ENCODE results near the gene FFAR4.

Gene FFAR4

DNA sequence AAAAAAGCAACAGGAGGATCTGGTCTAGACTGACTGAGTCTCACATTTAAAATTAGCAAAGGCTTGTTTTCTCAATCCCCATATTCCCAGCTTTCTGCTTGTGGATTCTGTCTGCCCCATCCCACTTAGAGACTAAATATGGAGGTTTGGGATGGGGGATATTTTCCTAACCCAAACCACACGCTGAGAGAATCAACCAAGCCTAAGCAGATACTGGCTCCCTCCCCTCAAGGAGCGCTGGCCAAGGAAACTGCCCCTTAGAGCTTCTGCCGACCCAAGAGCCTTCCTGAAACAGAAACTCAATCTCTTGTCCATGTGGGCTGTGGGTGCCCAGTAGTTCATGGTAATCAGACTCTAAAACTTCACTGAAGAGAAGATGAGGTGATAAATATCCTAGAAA lies 3.9 kb downstream of the FFAR4 start:
- no peak overlapping the region for H3K4me3 ChIP-seq (replicated peaks in 1 of 2; ENCODE audit: low read depth in 2 of 2, low read length in 2 of 2)
- DNase-seq (ENCODE audit: low read depth in 2 of 2), result no peak

DNA sequence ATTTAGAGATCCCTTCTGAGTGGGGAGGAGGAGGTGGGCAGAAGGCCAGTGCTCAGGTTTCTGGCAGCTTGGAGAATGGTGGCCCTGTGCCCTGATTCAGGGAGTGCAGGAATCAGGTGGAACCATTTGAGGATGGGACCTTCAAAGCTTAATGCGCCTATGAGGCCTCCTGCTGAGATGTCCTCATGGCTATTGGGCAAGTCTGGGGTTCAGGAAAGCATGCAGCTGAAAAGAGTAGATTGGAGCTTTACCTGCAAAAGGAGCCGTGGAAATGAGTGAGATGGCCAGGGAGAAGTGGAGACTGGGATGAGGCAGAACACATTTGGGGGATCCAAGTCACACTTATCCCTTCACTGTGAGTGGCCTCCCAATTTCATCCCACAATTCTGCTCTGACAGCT lies 6.1 kb downstream of the FFAR4 start:
- DNase-seq (ENCODE audit: low read depth in 2 of 2), result no peak
- TF ChIP-seq, protein P1, sequence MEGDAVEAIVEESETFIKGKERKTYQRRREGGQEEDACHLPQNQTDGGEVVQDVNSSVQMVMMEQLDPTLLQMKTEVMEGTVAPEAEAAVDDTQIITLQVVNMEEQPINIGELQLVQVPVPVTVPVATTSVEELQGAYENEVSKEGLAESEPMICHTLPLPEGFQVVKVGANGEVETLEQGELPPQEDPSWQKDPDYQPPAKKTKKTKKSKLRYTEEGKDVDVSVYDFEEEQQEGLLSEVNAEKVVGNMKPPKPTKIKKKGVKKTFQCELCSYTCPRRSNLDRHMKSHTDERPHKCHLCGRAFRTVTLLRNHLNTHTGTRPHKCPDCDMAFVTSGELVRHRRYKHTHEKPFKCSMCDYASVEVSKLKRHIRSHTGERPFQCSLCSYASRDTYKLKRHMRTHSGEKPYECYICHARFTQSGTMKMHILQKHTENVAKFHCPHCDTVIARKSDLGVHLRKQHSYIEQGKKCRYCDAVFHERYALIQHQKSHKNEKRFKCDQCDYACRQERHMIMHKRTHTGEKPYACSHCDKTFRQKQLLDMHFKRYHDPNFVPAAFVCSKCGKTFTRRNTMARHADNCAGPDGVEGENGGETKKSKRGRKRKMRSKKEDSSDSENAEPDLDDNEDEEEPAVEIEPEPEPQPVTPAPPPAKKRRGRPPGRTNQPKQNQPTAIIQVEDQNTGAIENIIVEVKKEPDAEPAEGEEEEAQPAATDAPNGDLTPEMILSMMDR (IDR thresholded peaks at IDR 0.05; ENCODE audit: low read depth, low read length), result no peak

More for the DNA sequence above, 3.9 kb downstream of the FFAR4 start:
- TF ChIP-seq, protein P1 (IDR thresholded peaks at IDR 0.05; ENCODE audit: low read depth, low read length), result no peak

GRCh38 chr10:93573051-93573909 lies 6.8 kb downstream of the FFAR4 start:
- TF ChIP-seq, protein P1 (IDR thresholded peaks at IDR 0.05; ENCODE audit: low read depth, low read length), result no peak
- no peak overlapping the region for H3K4me3 ChIP-seq (replicated peaks in 1 of 2; ENCODE audit: low read depth in 2 of 2, low read length in 2 of 2)
- no peak for DNase-seq (ENCODE audit: low read depth in 2 of 2)

More for the DNA sequence above, 6.1 kb downstream of the FFAR4 start:
- H3K4me3 ChIP-seq (replicated peaks in 1 of 2; ENCODE audit: low read depth in 2 of 2, low read length in 2 of 2), result no peak overlapping the region

DNA sequence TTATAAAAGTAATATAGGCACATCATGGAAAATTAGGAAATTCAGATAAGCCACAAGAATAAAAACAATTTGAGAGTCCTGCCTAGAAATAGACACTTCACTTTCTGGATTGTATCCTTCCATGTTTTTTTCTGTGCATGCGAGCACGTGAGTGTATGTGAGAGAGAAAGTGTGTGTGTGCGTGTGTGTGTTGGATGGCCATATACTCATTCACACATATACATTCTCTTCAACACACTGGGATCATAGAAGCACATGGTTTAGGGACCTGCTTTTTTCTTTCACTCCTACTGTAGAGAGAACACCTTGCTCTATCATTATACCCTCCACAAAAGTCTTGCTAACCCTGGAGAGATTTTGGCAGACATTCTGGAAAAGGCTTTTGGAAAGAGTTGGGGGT lies 7.5 kb downstream of the FFAR4 start:
- TF ChIP-seq, protein P1 (IDR thresholded peaks at IDR 0.05; ENCODE audit: low read depth, low read length), result no peak
- H3K4me3 ChIP-seq (replicated peaks in 1 of 2; ENCODE audit: low read depth in 2 of 2, low read length in 2 of 2), result no peak overlapping the region
- DNase-seq (ENCODE audit: low read depth in 2 of 2), result no peak

- DNase-seq (ENCODE audit: low read depth in 2 of 2), result no peak
- H3K4me3 ChIP-seq (replicated peaks in 1 of 2; ENCODE audit: low read depth in 2 of 2, low read length in 2 of 2), result no peak overlapping the region
- TF ChIP-seq, protein P1 (IDR thresholded peaks at IDR 0.05; ENCODE audit: low read depth, low read length), result no peak
These were observed 10.4 kb downstream of the FFAR4 start for GRCh38 chr10:93576888-93577287.

DNA sequence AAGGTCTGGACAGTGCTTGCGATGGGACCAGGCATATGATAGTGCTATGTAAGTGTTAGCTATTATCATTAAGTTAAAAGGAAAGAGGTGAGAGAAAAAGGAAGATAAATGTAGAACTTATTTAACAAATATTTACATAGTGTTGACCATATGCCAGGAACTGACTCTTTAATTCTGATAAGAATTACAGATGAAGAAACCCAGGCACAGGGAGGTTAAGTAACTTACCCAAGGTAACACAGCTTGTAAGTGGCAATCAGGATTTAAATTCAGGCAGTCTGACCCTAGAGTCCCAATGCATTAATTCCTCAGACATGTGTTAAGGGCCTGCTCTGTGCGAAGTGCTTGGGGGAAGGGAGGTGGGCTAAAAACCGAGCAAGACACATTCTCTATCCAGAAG lies 11.1 kb downstream of the FFAR4 start:
- no peak overlapping the region for H3K4me3 ChIP-seq (replicated peaks in 1 of 2; ENCODE audit: low read depth in 2 of 2, low read length in 2 of 2)
- DNase-seq (ENCODE audit: low read depth in 2 of 2), result no peak
- TF ChIP-seq, protein P1 (IDR thresholded peaks at IDR 0.05; ENCODE audit: low read depth, low read length), result no peak
